Common myeloid progenitor, CD34-positive (primary cell): ENCODE results near the gene FAM83C.

Source experiments
- CTCF ChIA-PET: fragments of 350-600 bp; sonication (Branson Sonifier 250); formaldehyde crosslinking; loops from one replicate; lab custom pipeline; 2021; ENCODE audit warnings: antibody characterized with exemption; lab: Charles Lee
- POLR2A ChIA-PET: fragments of 350-600 bp; sonication (Branson Sonifier 250); formaldehyde crosslinking; loops from one replicate; lab custom pipeline; 2021; ENCODE audit warnings: antibody characterized with exemption; lab: Charles Lee
- DNase-seq, 3 donors: peaks; one replicate each; pipeline versions ENCODE4 v3.0.0 to v3.0.0-alpha.2; 2013
- H3K27ac ChIP-seq, 2 experiments: 1 replicate in 1 of 2; 2 replicates in 1 of 2; pipeline ENCODE4 v1.7.0; 2013; ENCODE audit warnings: inconsistent platforms in 2 of 2, low read length in 2 of 2, mild to moderate bottlenecking in 2 of 2, low read depth in 1 of 2, moderate library complexity in 1 of 2; ENCODE audit not compliant: severe bottlenecking in 2 of 2, insufficient read depth in 1 of 2, poor library complexity in 1 of 2
- H3K27me3 ChIP-seq, 5 experiments: replicated peaks in 2 of 5; 1 replicate in 3 of 5; 2 replicates in 2 of 5; pipeline versions ENCODE4 v1.6.1 to v1.7.0; 2013; ENCODE audit warnings: low read length in 4 of 5, mild to moderate bottlenecking in 2 of 5, moderate library complexity in 2 of 5, inconsistent platforms in 1 of 5; ENCODE audit not compliant: insufficient read depth in 5 of 5, control insufficient read depth in 4 of 5
- H3K36me3 ChIP-seq, 4 experiments: 1 replicate in 2 of 4; 2 replicates in 2 of 4; pipeline versions ENCODE4 v1.6.1 to v1.7.0; 2013; ENCODE audit warnings: low read length in 3 of 4, control low read depth in 1 of 4, mild to moderate bottlenecking in 1 of 4; ENCODE audit not compliant: control insufficient read depth in 4 of 4, insufficient read depth in 4 of 4
- H3K4me1 ChIP-seq, 4 experiments: 1 replicate in 3 of 4; 2 replicates in 1 of 4; pipeline versions ENCODE4 v1.6.1 to v1.7.1; 2013; ENCODE audit warnings: low read length in 3 of 4, mild to moderate bottlenecking in 3 of 4, control low read depth in 1 of 4, inconsistent platforms in 1 of 4, moderate library complexity in 1 of 4; ENCODE audit not compliant: control insufficient read depth in 4 of 4, insufficient read depth in 4 of 4; ENCODE audit errors: control extremely low read depth in 1 of 4
- H3K4me3 ChIP-seq, 7 experiments: 1 replicate in 4 of 7; 2 replicates in 3 of 7; pipeline versions ENCODE4 v1.5.1 to v1.7.0; 2013; ENCODE audit warnings: mild to moderate bottlenecking in 7 of 7, low read length in 6 of 7, moderate library complexity in 6 of 7, inconsistent platforms in 2 of 7, low read depth in 2 of 7, control low read depth in 1 of 7; ENCODE audit not compliant: insufficient read depth in 4 of 7, control insufficient read depth in 1 of 7; ENCODE audit errors: extremely low read depth in 1 of 7
- H3K9me3 ChIP-seq, 5 experiments: 1 replicate in 4 of 5; 2 replicates in 1 of 5; pipeline versions ENCODE4 v1.6.1 to v1.7.1; 2013; ENCODE audit warnings: low read length in 4 of 5, mild to moderate bottlenecking in 2 of 5, inconsistent platforms in 1 of 5, low read depth in 1 of 5, moderate library complexity in 1 of 5; ENCODE audit not compliant: control insufficient read depth in 4 of 5, insufficient read depth in 2 of 5; ENCODE audit errors: control extremely low read depth in 1 of 5
- WGBS: methylation state at CpG from one replicate; pipeline ENCODE4 v1.1.5; 2013; ENCODE audit not compliant: insufficient coverage; 5-methylcytosine and 5-hydroxymethylcytosine counted together

Gene FAM83C

GRCh38 chr20:35287509-35288324 is 4.5 kb downstream of the FAM83C start:
- Histone ChIP-seq H3K27ac (no peak overlapping the region), H3K36me3 (no peaks in the 10 kb centered on the region), H3K9me3 (no peaks in the 10 kb centered on the region), H3K4me3 (no peak overlapping the region), H3K27me3 (no peaks in the 10 kb centered on the region), H3K4me1 (peaks cover 2 to 17% (median 14%) of the 10 kb centered on the region in 4 experiments)
- ChIA-PET CTCF (interaction anchor here (0.9 to 4.3 kb wide), 6 partner anchors 8 to 160 kb away, joined by 3 to 17 read pairs (median 4); no protein-coding TSS in a partner anchor), POLR2A (no interaction called here)
- WGBS: 96% methylated on average over 25 of the region's 28 CpGs
- no peak for DNase-seq

GRCh38 chr20:35286899-35287508 is 5.2 kb downstream of the FAM83C start:
- no peak for DNase-seq
- H3K27ac ChIP-seq: no peak overlapping the region
- H3K27me3 ChIP-seq: no peaks in the 10 kb centered on the region
- peaks cover 2 to 17% (median 14%) of the 10 kb centered on the region in 4 experiments for H3K4me1 ChIP-seq
- peaks cover 0 to 3% (median 1%) of the 10 kb centered on the region in 4 experiments for H3K36me3 ChIP-seq
- no peak overlapping the region for H3K4me3 ChIP-seq
- POLR2A ChIA-PET: no interaction called here
- CTCF ChIA-PET: interaction anchor here (1.1 kb wide), 1 partner anchor 9 kb away, joined by 3 read pairs; no protein-coding TSS in a partner anchor
- 95% methylated on average over 16 of the region's 17 CpGs for WGBS
- no peaks in the 10 kb centered on the region for H3K9me3 ChIP-seq

GRCh38 chr20:35286077-35286898 is 5.9 kb downstream of the FAM83C start:
- POLR2A ChIA-PET: no interaction called here
- Histone ChIP-seq H3K4me3 (no peak overlapping the region), H3K36me3 (peaks cover 0 to 3% (median 1%) of the 10 kb centered on the region in 4 experiments), H3K9me3 (no peaks in the 10 kb centered on the region), H3K4me1 (peaks cover 2 to 17% (median 14%) of the 10 kb centered on the region in 4 experiments), H3K27me3 (no peaks in the 10 kb centered on the region), H3K27ac (no peak overlapping the region)
- no peak for DNase-seq
- 95% methylated on average over 12 of the region's 12 CpGs for WGBS
- CTCF ChIA-PET: interaction anchor here (1.1 kb wide), 2 partner anchors 10 to 17 kb away, joined by 3 read pairs; no protein-coding TSS in a partner anchor

- POLR2A ChIA-PET: no interaction called here
- no peaks in the 10 kb centered on the region for H3K9me3 ChIP-seq
- no peaks in the 10 kb centered on the region for H3K27me3 ChIP-seq
- peaks cover 0 to 5% (median 3%) of the 10 kb centered on the region in 4 experiments for H3K36me3 ChIP-seq
- CTCF ChIA-PET: interaction anchor here (1.1 kb wide), 2 partner anchors 10 to 18 kb away, joined by 3 read pairs; no protein-coding TSS in a partner anchor
- no peak for DNase-seq
- peaks cover 2 to 17% (median 14%) of the 10 kb centered on the region in 4 experiments for H3K4me1 ChIP-seq
- H3K27ac ChIP-seq: no peak overlapping the region
- no peak overlapping the region for H3K4me3 ChIP-seq
- WGBS: 75% methylated on average over 2 of the region's 5 CpGs
These were observed 6.5 kb downstream of the FAM83C start for GRCh38 chr20:35285806-35286076.

GRCh38 chr20:35284992-35285805 is 7.0 kb downstream of the FAM83C start:
- no peaks in the 10 kb centered on the region for H3K27me3 ChIP-seq
- H3K36me3 ChIP-seq: peaks cover 0 to 11% (median 8%) of the 10 kb centered on the region in 4 experiments
- ChIA-PET CTCF (interaction anchor here (0.5 to 3.4 kb wide), 6 partner anchors 10 to 1319 kb away, joined by 3 to 16 read pairs (median 3); no protein-coding TSS in a partner anchor), POLR2A (no interaction called here)
- peak overlapping the region; percentile 21 to 90 (median 77) for H3K4me3 ChIP-seq
- WGBS: 60% methylated on average over 14 of the region's 19 CpGs
- peak overlapping the region in 1 of 2 experiments; percentile 81 for H3K27ac ChIP-seq
- H3K9me3 ChIP-seq: no peaks in the 10 kb centered on the region
- DNase-seq: no peak
- peaks cover 2 to 17% (median 14%) of the 10 kb centered on the region in 4 experiments for H3K4me1 ChIP-seq

- ChIA-PET CTCF (interaction anchor here (0.5 to 3.4 kb wide), 4 partner anchors 11 to 1320 kb away, joined by 3 to 16 read pairs (median 4); no protein-coding TSS in a partner anchor), POLR2A (no interaction called here)
- Histone ChIP-seq H3K36me3 (peaks cover 3 to 18% (median 15%) of the 10 kb centered on the region in 4 experiments), H3K27me3 (no peaks in the 10 kb centered on the region), H3K27ac (peak within 1 kb of the TSS; percentile 66 to 81), H3K4me3 (peak within 1 kb of the TSS; percentile 21 to 90 (median 77)), H3K4me1 (peaks cover 2 to 17% (median 14%) of the 10 kb centered on the region in 4 experiments), H3K9me3 (no peaks in the 10 kb centered on the region)
- DNase-seq: peak; percentile 72
- 0% methylated on average over 43 of the region's 61 CpGs for WGBS
These were observed 7.8 kb downstream of the FAM83C start, which contains the start of gene EIF6 for GRCh38 chr20:35284267-35284991. EIF6 (minus strand) TSS chr20:35284772; CDS start chr20:35284487, 285 bp downstream.
